Esophagus muscularis mucosa (tissue), 4 donors: ENCODE measurements around the gene PSMG4.

ENCODE experiments used
- CTCF ChIP-seq, 3 experiments: fragments of 200-600 bp in 2 of 3; fragments of 450-650 bp in 1 of 3; sonication (generic) in 2 of 3; IDR thresholded peaks; one replicate each; pipeline ENCODE4 v1.5.1; 2017 to 2019; ENCODE audit warnings: antibody characterized with exemption in 3 of 3, mild to moderate bottlenecking in 2 of 3, moderate library complexity in 1 of 3
- EP300 ChIP-seq: sonication (generic); formaldehyde crosslinking; IDR thresholded peaks from one replicate; pipeline ENCODE4 v1.6.1; 2017; ENCODE audit warnings: antibody characterized with exemption
- POLR2A ChIP-seq: fragments of 450-650 bp; IDR thresholded peaks from one replicate; pipeline ENCODE4 v1.6.1; 2017; ENCODE audit warnings: antibody characterized with exemption, moderate library complexity, mild to moderate bottlenecking, low read depth
- POLR2AphosphoS5 ChIP-seq, 2 donors: sonication (generic); formaldehyde crosslinking; IDR thresholded peaks; one replicate each; pipeline ENCODE4 v1.6.1; 2017; ENCODE audit warnings: antibody characterized with exemption in 2 of 2

GRCh38 chr6:3303795-3304411 is 45.2 kb downstream of the PSMG4 start:
- TF ChIP-seq CTCF (IDR thresholded peaks at IDR 0.05): no peak
- TF ChIP-seq POLR2A: no peak
- TF ChIP-seq POLR2AphosphoS5 (IDR thresholded peaks at IDR 0.05): no peak
- TF ChIP-seq EP300: no peak
